ENCODE results near the gene NEDD9.

The NEDD9 gene

DNA sequence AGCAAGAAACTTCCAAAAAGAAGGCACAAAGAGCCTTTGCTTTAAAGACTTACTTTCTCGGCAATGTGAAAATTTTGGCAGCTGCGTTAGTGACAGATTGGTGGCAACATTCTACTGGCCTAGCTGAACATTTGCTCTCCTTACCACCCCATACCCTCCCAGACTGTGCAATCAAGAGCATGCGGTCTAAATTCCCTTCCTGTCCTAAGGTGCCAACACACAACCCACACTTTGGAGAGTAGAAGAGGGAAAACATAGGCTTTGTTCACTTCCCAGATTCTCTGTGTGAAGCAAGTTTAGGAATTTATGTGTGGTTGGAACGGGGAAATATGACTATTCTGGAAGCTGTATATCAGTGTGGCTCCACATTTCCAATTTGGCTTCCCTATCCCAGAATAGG is 29.8 kb upstream of the NEDD9 start:
- no peak for DNase-seq (ENCODE audit: low read depth, low spot score)

DNA sequence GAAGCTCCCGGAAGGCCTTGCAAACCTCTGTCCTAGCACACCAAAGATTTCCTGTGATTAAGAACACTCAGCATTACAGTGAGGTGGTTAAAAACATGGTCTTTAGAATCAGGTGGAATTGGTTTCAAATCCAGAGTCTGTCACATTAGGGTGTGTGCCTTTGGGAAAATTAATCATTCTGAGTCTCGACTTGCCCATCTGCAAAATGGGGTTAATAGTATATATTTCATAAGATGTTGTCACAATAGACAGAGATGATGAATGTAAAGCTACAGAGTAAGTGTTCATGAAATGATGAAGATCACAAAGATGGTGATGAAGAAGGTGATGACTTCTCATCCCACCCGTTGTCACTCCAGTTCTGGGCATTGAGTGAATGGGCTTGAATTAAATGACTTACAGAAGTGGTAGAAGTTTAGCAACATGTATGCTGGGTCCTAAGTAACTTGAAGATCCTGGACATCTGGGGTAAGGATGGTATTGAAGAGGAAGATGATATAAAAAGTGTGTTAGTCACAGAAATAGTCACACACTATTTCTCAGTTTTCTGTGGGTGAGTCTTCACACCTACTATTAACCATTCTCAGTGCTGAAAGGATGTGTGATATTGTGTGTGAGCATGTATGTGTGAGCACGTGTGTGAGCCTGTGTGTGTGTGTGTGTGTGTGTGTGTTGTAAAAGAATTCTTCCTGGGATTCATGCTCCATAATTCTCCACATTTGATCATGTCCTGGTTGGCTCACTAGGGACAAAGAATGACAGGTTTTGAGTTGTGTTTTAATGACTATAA is 28.0 kb upstream of the NEDD9 start:
- DNase-seq (ENCODE audit: low read depth, low spot score): no peak

DNA sequence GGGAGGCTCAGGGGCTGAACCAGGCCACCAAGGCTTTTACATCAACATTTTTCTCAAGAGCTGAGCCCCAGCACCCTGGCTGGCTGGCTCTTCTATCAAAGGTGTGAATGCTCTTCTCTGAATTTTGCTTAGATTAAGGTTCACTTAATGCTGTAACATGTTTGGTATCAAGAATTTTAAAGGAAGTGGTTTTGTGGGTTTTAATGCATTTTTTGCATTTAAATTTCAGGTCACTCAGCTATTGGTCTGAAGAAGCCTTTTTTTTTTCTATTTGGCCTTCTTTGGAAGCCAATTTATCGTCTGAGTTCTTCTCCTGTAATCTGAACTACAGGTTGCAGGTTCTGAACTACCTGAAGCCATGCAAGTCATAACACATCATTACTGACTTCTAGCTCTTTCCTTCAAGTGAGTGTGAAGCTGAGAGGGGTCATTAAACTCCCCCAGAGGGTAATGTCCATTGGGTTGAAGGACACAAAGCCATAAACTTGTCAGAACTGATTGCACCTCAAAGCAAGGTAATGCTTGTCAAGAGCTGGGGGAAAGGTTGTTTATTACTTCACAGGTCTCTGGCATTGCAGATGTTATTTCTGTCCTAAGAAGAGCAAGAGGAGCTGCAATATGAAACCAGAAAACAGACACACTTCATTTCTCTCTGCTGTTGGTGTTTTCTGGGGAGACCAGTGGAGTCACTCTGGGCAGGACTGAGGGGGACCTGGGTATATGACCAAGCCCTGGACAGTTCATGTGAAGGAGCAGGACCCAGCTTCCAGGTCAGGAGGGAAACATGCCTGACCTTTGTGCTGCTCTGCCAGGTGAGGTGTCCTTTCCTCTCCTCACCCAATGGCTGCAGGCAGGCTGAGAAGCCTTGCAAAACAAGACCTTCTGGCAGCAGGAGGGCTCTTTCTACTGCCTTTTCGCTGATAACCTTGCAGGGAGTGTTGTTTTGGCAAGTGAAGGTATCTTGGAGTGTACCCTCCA is 26.1 kb upstream of the NEDD9 start:
- no peak for DNase-seq (ENCODE audit: low read depth, low spot score)

DNA sequence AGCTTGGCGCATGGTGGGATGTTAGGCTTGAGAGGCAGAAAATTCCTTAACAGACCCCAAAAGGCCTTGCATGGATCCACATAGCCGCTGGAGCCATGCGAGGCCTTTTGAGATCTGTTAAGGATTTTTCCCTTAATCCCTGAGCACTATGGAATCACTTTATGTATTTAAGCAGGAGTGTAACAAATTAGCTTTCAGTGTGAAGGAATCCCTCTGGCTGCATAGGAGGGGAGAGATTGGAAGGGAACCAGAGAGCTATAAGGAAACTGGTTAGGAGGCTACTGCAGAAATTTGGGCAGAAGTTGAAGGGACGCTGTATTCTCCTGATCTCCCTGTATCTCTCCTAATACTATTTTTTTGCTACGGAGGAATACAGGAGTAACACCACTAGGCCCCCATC is 23.1 kb upstream of the NEDD9 start:
- no peak for DNase-seq (ENCODE audit: low read depth, low spot score)

DNA sequence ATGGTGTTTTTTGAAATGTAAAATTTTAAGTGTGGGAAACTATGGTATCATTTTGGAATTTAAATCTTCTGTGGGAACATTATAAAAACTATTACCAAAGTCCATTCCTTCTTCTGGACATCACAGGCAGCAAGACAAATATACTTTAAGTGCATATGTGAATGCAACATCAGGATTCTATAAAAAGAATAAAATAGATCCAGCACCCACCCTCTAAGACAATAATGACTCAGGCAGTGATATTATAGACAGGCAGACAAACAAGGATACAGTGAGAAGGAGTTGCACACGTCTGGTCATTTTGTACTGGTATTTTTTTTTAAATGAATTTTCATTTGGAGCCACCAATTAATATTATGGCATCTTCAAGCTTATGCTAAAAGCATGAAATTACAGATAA is 21.1 kb upstream of the NEDD9 start:
- no peak for DNase-seq (ENCODE audit: low read depth, low spot score)

DNA sequence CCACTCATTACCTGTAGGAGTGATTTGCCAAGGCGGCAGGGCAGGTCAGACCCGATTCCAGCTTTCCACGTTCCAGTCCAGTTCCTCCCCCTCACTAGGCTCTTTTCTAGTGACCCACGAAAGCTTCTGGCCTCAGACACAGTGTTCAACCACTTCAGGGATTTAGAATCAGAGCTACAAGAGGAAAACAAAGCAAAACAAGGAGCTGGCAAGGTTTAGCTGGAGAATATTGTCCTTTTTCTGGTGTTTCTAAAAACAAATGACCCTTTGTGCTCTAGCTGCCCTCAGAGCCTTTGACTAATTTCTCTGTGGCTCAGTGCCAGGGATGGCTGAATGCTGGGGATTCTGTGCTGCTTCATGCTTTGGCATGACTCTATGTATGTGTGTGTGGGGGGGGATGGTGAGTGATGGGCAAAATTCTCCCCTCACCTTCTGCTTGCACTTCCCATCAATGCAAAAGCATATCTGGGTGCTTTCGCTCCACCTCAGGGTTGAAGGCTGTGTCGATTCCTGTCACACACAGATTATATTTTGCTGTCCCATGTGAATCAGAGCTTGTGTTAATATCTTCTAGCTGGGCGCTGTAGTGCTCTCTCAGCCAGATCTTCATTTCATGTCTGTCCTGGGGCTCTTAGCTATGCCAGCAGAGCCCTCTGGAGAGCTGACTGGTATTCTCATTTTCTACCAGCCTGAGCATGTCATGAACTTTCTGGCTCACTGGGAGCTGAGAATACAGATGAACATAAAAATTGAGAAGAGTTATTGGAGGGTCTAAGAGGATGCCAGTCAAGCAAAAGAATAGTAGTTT is 19.3 kb upstream of the NEDD9 start:
- no peak for DNase-seq (ENCODE audit: low read depth, low spot score)

DNA sequence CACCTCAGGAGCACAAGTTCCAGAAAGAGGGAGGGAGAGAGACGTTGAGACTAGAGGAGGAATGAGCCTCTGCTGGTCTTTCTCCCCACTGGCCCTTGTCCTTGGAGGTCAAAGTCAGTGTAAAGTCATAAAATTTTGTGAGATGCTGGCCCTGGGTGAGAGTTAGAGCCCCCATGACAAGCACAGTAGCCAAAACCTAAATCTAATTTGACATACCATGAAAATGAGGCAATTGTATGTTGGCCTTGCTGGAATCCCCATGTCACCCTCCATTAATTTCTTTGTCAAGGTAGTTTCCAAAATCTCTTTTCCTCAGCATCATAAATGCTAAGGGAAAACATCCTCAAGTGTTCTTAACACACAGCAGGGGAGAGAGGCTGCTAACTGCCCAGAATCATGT is 17.6 kb upstream of the NEDD9 start:
- no peak for DNase-seq (ENCODE audit: low read depth, low spot score)

DNA sequence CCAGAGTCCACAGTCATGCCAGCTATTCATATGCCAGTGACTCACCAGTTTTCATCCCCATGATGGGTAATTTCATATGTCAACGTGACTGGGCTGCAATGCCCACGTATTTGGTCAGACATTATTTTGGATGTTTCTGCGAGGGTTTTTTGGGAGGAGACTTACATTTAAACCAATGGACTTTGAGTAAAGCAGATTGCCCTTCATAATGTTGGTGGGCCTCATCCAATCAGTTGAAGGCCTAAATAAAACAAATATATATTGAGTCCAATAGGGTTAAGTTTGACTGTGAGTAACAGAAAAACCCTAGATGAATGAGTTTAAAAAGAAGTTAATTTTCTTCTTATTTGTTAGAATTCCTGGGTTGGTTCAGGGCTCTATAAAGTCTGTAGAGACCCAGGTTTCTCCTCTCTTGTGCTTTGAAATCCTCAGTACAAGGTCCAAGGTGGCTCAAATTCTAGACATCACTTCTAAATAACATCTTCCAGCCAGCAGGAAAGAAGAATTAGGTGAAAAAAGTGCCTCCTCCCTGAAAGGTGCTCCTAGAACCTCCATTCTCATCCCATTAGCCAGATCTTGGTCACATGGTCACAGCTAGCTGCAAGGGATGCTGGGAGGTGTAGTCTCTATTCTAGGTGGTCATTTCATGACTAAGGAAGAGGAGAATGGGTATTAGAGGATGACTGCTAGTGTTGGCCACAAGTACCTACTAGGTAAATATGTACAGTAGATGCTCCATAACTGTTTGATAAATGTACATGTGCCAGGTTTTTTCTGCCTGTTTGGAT is 16.7 kb upstream of the NEDD9 start:
- DNase-seq (ENCODE audit: low read depth, low spot score): no peak

DNA sequence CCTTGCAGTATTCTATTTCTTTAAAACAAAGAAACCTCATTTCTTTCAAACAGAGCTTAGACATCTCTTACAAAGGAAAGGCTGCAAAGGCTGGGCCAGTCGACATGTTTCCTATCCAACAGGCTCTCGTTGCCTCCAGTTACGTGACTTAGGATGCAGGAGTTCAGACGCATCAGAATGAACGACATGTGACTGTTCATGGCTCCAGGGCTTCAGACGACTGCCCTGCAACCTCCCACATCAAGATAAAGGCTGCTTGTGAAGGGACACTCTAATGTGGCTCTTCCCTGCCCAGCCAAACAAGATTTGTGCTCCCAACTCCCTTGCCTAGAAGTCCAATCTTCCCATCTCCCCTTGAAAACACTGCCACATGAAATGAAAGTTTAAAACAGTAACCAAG is 14.3 kb upstream of the NEDD9 start:
- no peak for DNase-seq (ENCODE audit: low read depth, low spot score)

DNA sequence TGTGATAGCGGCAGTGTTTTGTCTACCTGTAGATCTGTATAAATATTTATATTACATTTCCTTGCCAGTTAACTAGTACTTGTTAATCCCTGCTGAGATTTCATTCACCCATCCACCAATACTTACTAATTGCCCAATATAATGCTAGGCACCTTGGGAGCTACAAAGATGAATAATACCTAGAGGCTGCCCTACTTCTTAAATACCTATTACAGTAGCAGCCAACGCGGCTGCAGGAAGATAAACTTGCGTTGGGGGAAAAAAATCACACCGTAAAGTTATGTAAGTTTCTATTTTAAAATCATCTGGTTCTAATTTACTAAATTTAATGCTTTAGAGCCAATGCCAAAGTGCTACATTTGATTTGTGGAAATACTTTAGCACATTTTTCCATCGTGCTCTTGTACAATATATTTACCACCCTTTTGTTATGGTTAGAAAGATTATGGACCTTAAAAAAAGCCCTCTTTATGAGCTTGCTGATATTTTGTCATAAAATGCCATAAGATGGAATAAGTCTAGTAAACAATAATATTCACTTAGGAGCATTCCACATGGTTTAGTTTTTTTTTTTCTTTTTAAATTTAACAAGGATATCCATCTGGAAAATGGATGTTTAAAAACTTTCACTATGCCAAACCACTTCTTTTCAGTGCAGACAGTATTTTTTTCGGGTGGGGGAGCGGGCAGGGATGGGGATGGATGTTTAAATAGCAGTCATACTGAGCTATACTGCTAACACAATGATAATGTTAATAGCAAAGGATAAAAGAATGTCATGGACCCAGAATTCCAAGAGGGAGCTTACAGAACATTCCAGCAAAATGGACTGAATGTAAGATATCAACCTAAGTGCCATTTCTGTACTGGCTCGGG is 13.2 kb upstream of the NEDD9 start:
- no peak for DNase-seq (ENCODE audit: low read depth, low spot score)

DNA sequence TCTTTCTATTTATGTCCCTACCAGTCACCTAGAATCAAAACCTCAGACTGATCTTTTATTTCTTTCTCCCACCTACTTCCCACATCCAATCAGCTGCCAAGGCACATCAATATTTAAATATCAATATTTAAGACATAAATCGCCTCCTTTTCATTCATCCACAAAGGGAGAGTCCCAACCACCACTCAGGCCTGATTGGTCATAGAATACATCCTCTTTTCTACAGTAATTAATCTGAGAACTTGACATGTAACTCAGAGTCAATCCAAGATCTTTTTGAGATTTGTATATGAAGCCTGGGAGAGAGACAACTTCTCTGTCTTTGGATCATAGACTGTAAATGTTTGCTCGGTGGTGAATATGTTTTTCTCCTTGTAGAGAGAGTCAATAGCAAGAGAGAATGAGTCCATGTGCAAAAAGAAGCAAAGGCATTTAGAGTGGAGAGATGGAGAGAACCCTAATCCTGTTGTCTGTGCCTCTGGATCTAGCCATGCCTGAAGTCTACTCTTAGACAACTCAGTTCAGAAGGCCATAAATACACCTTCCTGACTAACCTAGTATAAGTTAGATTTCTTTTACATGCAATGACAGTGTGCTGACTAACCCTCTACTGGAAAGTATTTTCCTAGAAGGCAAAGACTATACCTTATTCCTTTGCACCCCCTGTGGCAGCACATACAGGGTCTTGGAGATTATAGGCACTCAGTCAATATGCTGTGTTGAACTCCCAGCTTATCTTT is 12.1 kb upstream of the NEDD9 start:
- no peak for DNase-seq (ENCODE audit: low read depth, low spot score)

DNA sequence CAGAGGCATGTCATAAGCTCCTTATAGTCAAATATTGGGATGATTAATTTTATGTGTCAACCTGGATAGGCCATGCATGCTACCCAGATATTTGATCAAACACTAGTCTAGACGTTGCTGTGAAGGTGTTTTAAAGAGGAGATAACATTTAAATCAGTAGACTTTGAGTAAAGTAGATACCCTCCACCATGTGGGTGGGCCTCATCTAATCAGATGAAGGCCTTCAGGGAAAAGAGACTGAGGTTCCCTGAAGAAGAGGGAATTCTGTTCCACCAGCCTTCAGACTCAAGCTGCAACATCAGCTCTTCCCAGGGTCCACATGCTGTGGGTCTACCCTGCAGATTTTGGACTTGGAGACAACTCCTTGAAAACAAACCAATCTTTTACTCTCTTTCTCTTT is 11.4 kb upstream of the NEDD9 start:
- DNase-seq (ENCODE audit: low read depth, low spot score): no peak

DNA sequence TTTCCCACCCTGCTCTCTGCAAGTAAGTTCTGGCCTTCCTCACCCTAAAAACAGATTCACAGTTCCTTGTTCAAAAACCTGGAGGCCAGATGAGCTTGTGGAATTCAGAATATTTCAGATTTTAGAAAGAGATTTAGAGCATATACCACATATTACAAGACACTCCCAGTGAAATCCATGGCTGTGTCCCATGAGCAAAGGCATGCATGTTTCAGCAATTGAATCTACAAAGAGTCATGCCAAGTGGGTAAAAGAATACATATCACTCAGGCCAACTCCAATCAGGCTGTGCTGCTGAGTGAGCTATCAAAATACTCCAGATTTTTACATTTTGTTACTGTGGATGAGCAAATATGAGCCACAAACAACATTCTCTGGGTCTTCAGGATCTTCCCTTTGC is 10.2 kb upstream of the NEDD9 start:
- DNase-seq (ENCODE audit: low read depth, low spot score): no peak

DNA sequence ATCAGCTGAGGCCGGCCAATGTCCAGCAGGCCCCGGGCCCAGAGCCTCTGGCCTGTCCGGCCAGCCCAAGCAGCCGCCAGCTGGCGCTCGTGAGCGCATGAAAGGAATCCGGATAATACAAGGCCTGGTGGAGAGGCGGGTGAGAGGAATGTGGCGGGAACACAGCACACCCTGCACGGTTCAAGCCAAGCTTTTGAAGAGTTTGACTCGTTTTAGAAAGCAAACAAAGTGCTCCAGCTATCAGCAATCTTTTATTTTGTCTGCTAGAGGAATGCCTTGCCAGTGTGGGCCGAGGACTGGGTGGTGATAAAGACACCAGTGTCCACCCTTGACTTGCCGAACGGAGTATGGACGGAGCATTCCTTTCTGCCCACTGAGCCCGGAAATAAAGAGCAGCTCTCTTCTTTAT is 9.3 kb upstream of the NEDD9 start:
- DNase-seq (ENCODE audit: low read depth, low spot score): no peak

DNA sequence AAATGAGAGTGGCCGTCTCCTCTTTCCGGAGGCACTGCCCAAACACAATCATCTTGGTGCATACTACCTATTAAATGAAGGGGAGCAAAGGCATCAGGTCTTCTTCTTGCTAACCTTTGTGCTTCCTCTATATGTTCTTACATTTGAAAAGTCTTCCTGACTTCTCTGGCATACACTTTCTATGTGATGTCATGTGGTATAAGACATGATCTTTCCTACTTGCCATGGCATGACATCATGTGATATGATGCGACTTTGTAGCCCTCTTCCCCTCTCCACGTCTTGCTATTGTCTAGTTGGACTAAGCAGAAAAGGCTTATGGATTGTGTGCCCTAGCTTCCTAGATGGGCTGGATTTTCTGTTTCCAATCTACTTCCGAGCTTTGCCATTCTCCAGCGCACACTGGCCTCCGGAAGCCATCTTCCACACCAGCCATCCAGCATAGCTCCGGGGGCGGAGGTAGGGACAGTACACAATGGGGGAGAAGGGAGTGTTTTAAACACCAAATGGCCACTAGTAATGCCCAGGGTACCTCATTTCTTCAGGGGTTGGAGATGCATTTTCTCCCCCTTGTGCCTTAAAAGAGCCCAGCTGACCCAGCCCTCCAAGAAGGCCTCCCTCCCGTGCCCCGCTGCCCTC is 8.8 kb upstream of the NEDD9 start:
- DNase-seq (ENCODE audit: low read depth, low spot score): no peak

DNA sequence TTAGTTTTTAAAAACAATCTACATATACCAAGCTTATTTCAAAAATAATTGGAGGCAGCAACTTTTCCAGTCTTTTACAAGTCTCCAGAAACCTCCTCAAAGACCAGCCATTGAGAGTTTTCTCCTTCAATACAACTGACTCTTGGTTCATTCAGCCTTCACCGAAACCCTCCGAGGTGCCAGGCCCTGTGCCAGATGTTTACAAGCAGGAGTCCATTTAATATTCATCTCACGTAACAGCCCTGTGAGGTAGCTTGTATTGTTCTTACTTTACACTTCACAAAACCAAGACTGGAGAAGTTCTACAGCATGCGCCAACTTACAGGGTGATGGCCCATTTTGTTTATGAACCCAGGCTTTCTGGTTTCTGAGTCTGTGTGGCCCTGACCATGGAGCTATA is 5.5 kb upstream of the NEDD9 start:
- no peak for DNase-seq (ENCODE audit: low read depth, low spot score)

DNA sequence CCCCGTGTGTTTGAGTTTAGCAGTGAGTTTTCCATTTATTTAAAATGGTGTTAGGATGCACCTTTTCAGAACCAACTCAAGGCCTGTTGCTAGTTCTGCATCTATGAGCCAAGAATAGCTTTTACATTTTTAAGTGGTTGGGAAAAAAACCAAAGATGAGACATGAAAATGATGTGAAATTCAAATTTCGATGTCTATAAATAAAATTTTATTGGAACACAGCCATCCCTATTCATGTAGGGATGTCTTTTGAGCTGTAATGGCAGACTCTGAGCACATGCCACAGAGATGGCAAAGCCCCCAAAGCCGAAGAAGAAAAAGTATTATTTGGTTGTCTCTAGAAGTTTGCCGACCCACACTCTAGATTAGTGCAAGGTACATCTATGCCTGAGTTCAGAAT is 5.0 kb upstream of the NEDD9 start:
- DNase-seq (ENCODE audit: low read depth, low spot score): no peak

DNA sequence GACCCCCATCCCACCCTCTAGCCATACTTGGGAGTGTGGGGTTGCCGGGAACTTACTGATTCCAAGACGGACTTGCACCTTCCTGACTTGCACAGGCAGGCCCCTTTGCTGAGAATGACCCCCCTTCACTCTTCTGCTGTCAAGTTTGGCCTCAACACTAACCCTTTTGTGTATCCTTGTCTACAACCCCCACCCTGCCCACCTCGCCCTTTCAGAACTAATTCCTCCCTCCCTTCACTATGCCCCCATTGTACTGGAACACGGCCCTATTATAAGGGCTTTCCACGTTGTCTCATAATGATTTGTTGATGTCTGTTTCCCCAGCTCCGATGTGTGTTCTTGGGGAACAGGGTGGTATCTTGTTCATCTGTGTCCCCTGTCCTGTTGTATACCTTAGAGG is 4.4 kb upstream of the NEDD9 start:
- no peak for DNase-seq (ENCODE audit: low read depth, low spot score)

Data from activated CD4-positive, CD25-positive, alpha-beta regulatory T cell treated with anti-CD3 and anti-CD28 coated beads, Interleukin-2, amount 50 U/mL, for 16 hours (primary cell).